ENCODE results near the gene RNF10.

GRCh38 chr12:120544691-120545090, 10.5 kb downstream of the RNF10 start:
- TF ChIP-seq EZH2 (IDR thresholded peaks at IDR 0.05) = no peak
- TF ChIP-seq POLR2AphosphoS5 (IDR thresholded peaks at IDR 0.05; ENCODE audit: borderline replicate concordance, low read depth, low read length) = no peak

All from SK-N-MC (cell line).